Measurements from ENCODE around the gene NKIRAS2.

The NKIRAS2 gene

GRCh38 chr17:42016411-42016831 is 3.5 kb upstream of the NKIRAS2 start (continued):
- no peak for TF ChIP-seq ZNF121 (tag by site-specific recombination; IDR thresholded peaks at IDR 0.05)
- TF ChIP-seq ELK4 (IDR thresholded peaks at IDR 0.05; ENCODE audit: borderline replicate concordance, low read depth, low read length): no peak
- no peak for TF ChIP-seq ZNF26 (tag by site-specific recombination; IDR thresholded peaks at IDR 0.05)

GRCh38 chr17:42016941-42017865 is 2.7 kb upstream of the NKIRAS2 start, which contains the start of gene DNAJC7:
DNAJC7 (minus strand) TSS chr17:42017439; CDS start chr17:42017416, 23 bp downstream.
- H3K4me3 ChIP-seq (ENCODE audit: low read depth, low read length): peak within 1 kb of the TSS; percentile 79
- CTCF ChIA-PET: interaction anchor here (0.6 to 12.6 kb wide), 18 partner anchors 8 to 746 kb away, joined by 3 to 260 read pairs (median 4); partner anchors contain the start of genes ACLY, CNP, DHX58 and HSPB9
- H3K4me1 ChIP-seq (ENCODE audit: control insufficient read depth, insufficient read depth, low read length): peaks cover 3% of the 10 kb centered on the region; the same call in 1 of the 2 replicates
- POLR2A ChIA-PET: interaction anchor here (0.5 to 5.4 kb wide), 28 partner anchors 10 to 981 kb away, joined by 3 to 50 read pairs (median 4); partner anchors contain the start of genes ACLY, CAVIN1, CNP and EIF1
- no peaks in the 10 kb centered on the region for H3K9me3 ChIP-seq (ENCODE audit: control insufficient read depth, insufficient read depth, low read depth, low read length)
- H3K27ac ChIP-seq (ENCODE audit: extremely low read depth, low read depth, low read length): peak within 1 kb of the TSS; percentile 91
- peaks cover 13 to 16% of the 10 kb centered on the region in 2 experiments; a peak in 2 of 3 replicates for H3K36me3 ChIP-seq (ENCODE audit: control insufficient read depth in 2 of 2, insufficient read depth in 1 of 2, low read length in 2 of 2)
- TF ChIP-seq ZFHX2 (tag by site-specific recombination; conservative IDR thresholded peaks at IDR 0.05): peak; percentile 99
- TF ChIP-seq TRIM28 (IDR thresholded peaks at IDR 0.05; ENCODE audit: borderline replicate concordance, low read length): peak; percentile 89; the same call in 1 of the 2 replicates
- no peak for TF ChIP-seq ZNF239 (tag by site-specific recombination; IDR thresholded peaks at IDR 0.05)
- TF ChIP-seq ZNF777 (tag by site-specific recombination; IDR thresholded peaks at IDR 0.05; ENCODE audit: borderline replicate concordance): 0 out of 2 replicates have a peak, but pooled peaks have one; percentile 71
- no peak; the same call in none of the 2 replicates for TF ChIP-seq ZBTB48 (tag by site-specific recombination; IDR thresholded peaks at IDR 0.05)
- no peak for TF ChIP-seq ZNF148 (tag by site-specific recombination; IDR thresholded peaks at IDR 0.05; ENCODE audit: borderline replicate concordance)
- TF ChIP-seq YY2 (tag by site-specific recombination; IDR thresholded peaks at IDR 0.05): peak; percentile 99
- peak; percentile 65; the same call in 1 of the 2 replicates for TF ChIP-seq ZNF391 (tag by site-specific recombination; IDR thresholded peaks at IDR 0.05; ENCODE audit: borderline replicate concordance, low read depth)
- peak; percentile 80 for TF ChIP-seq PRDM10 (tag by site-specific recombination; IDR thresholded peaks at IDR 0.05)
- peak; percentile 87 for TF ChIP-seq ZBTB7A (tag by site-specific recombination; IDR thresholded peaks at IDR 0.05; ENCODE audit: low read depth)
- no peak for TF ChIP-seq RBAK (tag by site-specific recombination; IDR thresholded peaks at IDR 0.05)
- TF ChIP-seq ZNF692 (tag by site-specific recombination; IDR thresholded peaks at IDR 0.05): peak; percentile 67; the same call in 1 of the 2 replicates
- peak; percentile 74 for TF ChIP-seq ZNF335 (tag by site-specific recombination; conservative IDR thresholded peaks at IDR 0.05)
- TF ChIP-seq ZNF114 (tag by site-specific recombination; IDR thresholded peaks at IDR 0.05): no peak
- no peak for TF ChIP-seq ZNF544 (tag by site-specific recombination; IDR thresholded peaks at IDR 0.05)
- TF ChIP-seq ZSCAN5A (tag by site-specific recombination; IDR thresholded peaks at IDR 0.05): 0 out of 2 replicates have a peak, but pooled peaks have one; percentile 61
- peak; percentile 100 for TF ChIP-seq GLIS2 (tag by site-specific recombination; IDR thresholded peaks at IDR 0.05)

All from HEK293 (cell line).